HG03442 (cell line): ENCODE measurements around the gene TRIM6.

Experiments used
- ATAC-seq: cut with Tn5 transposase; IDR thresholded peaks from one replicate; pipeline ENCODE4 v1.9.1; 2021; ENCODE audit warnings: mild to moderate bottlenecking, moderate library complexity; ENCODE audit not compliant: unreplicated experiment

The TRIM6 gene

DNA sequence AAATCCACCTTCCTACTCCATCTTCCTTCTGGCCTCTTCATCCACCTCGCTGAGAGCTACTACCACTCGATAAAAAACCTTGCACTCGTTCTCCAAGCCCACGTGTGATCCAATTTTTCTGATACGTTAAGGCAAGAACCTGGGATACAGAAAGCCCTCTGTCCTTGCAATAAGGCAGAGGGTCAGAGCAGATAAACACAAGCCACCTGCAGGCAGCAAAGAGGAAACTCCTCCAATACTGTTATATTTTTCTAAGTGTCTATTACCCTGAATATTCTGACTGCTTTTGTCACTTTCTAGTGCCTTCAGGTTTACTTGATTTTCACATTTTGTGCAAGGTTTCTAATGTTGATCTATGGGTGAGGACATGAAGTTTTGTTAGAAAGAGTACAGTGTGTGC, 61.9 kb downstream of the TRIM6 start:
- no peak for ATAC-seq
